ENCODE data around the gene PCDH15. TPM values are rescaled to one million over a fixed set of nuclear protein-coding genes. Genes with fewer than 3 reads are reported as not detected.

Gene PCDH15
- total and polyA plus RNA-seq, 9 of the 15 experiments (the other 6 are each of a cell fraction or from before 2014, with no cell fraction given) = not detected

GRCh38 chr10:53893061-53893460, 908.0 kb downstream of the PCDH15 start:
- Histone ChIP-seq H3K9ac (ENCODE audit: insufficient read depth in 1 of 2, low read depth in 2 of 2, low read length in 2 of 2) (no peak overlapping the region), H3K36me3 (ENCODE audit: control insufficient read depth, insufficient read depth, low read length) (no peaks in the 10 kb centered on the region), H3K27ac (ENCODE audit: extremely low read depth, low read depth, low read length) (no peak overlapping the region), H2AFZ (ENCODE audit: low read depth, low read length) (no peak overlapping the region), H3K4me1 (replicated peaks in 1 of 2; ENCODE audit: control insufficient read depth in 2 of 2, insufficient read depth in 2 of 2, low read length in 2 of 2) (no peaks in the 10 kb centered on the region), H3K27me3 (ENCODE audit: control insufficient read depth in 2 of 2, insufficient read depth in 2 of 2, low read length in 2 of 2) (no peaks in the 10 kb centered on the region), H3K4me3 (no peak overlapping the region), H3K4me2 (ENCODE audit: insufficient read depth, low read length) (no peak overlapping the region), H3K9me3 (replicated peaks; ENCODE audit: control insufficient read depth, insufficient read depth, low read depth, low read length) (no peaks in the 10 kb centered on the region; the same call in none of the 2 replicates), H3K79me2 (ENCODE audit: control insufficient read depth, insufficient read depth, low read length) (no peaks in the 10 kb centered on the region), H4K20me1 (replicated peaks; ENCODE audit: control insufficient read depth, insufficient read depth, low read length) (no peaks in the 10 kb centered on the region), H3K9me1 (ENCODE audit: control insufficient read depth, insufficient read depth, low read length) (no peaks in the 10 kb centered on the region)
- no peak for DNase-seq (ENCODE audit: extremely low read depth in 1 of 4, low spot score in 3 of 4)
- ATAC-seq = no peak
- in situ Hi-C loops (cut with MboI) (no loop called here), intact Hi-C loops (cut with micrococcal nuclease) (no loop called here)
- no peak for FAIRE-seq
- 4% methylated on average over 1 of the region's 1 CpG for WGBS (ENCODE audit: insufficient coverage, low coverage, missing lambda C conversion rate)
- POLR2A ChIA-PET = no interaction called here
- BruUV-seq (replicated peaks) = no TSS peak
- no peak for TF ChIP-seq PHB (CRISPR knock-in tag; IDR thresholded peaks at IDR 0.05)
- TF ChIP-seq ZNF444 (CRISPR knock-in tag; IDR thresholded peaks at IDR 0.05) = no peak
- no peak for TF ChIP-seq HOXB6 (CRISPR knock-in tag; IDR thresholded peaks at IDR 0.05; ENCODE audit: borderline replicate concordance)
- no peak for TF ChIP-seq PBX2 (CRISPR knock-in tag; IDR thresholded peaks at IDR 0.05; ENCODE audit: low read depth)
- no peak for TF ChIP-seq PBX2 (tag; conservative IDR thresholded peaks at IDR 0.05; ENCODE audit: low read depth)
- CTCF ChIA-PET (ENCODE audit: low intra/inter-chr PET ratio) = no interaction called here

All from K562 (cell line).